Measurements from ENCODE around the gene EPHB2.

EPHB2 gene

GRCh38 chr1:22782406-22782805, 71.8 kb downstream of the EPHB2 start:
- no peak for DNase-seq

GRCh38 chr1:22784317-22784716, 73.7 kb downstream of the EPHB2 start:
- DNase-seq: no peak

- DNase-seq: no peak
These were observed 74.1 kb downstream of the EPHB2 start for GRCh38 chr1:22784737-22785136.

DNA sequence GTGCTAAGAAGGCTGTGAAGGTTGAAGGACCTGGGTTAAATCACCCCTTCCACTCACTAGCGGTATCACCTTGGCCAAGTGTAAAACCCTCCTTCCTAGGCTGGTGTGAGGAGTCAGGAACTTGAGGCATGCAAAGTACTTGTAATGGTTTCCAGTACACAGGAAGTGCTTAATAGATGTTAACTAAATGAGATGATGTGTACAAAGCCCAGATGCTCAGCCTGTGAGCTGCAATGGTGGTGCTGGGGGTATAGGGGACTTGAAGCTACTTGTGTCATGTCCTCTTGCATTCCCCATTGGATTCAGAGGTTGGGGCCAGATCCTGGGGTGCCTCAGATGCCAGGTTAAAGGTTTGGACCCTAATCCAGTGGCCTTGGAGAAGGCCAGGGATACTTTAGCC, 75.5 kb downstream of the EPHB2 start:
- no peak for DNase-seq

DNA sequence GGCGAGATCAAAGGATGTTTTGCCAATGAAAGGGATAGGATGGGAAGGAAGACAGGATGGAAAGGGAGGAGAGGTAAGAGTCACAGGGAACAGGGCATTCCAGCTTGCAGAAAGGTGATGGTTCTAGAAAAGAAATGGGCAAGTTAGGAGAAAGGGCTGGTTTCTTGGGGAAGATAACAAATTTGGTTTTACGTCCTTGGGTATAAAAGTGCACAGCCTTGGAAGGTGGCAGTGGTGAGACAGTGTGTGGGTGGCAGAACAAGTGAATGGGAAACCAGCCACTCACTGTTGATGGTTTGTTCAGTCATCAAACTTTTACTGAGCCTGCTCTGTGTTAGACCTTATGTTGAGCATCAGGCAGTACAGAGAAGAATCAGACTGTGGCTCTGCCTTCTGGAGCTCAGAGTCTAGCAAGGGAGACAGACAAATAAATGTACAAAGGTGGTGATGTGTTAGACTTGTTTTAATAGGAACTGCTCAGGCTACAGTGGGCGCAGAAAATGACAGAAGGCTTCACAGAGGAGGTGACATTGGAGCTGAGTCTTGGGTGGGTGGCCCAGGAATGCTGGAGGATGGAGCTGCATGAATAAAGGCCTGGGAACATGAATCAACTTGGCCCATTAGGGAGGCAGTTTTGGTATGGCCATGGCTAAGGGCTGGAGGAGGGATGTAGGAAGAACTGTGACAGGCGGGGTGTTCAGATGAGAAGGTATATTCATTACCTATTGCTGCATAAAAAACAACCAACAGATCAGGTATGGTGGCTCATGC, 76.3 kb downstream of the EPHB2 start:
- no peak for DNase-seq

GRCh38 chr1:22787636-22788035, 77.0 kb downstream of the EPHB2 start:
- no peak for DNase-seq

- no peak for DNase-seq
These were observed 77.6 kb downstream of the EPHB2 start for GRCh38 chr1:22788254-22788661.

DNA sequence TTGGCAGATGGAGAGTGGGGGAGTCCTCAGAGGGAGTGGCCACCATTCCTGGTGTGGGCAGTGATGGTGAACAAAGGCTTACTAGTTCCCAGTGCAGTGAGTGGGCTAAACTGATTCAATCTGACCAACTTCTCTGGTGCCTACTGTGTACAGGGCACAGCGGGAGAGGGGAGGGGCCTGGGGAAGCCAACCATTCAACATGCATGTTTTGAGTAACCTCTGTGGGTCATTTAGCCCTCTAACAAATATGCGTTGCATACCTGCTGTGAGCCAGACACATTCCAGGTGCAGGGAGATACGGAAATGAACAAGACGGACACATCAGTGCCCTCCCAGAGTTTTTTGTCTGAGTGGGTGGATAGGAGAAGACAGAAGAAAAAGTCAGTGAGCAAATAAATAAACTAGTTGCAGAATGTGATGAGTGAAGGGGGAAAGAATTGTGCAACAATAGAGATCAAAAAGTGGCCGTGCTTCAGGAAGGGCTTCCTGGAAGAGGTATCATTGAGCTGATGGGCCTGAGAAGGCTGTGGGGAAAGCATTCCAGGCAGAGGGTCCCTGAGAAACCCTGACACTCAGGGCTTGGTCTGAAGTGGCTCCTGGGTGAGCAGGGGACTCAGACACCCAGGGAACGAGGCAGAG, 78.8 kb downstream of the EPHB2 start:
- no peak for DNase-seq

DNA sequence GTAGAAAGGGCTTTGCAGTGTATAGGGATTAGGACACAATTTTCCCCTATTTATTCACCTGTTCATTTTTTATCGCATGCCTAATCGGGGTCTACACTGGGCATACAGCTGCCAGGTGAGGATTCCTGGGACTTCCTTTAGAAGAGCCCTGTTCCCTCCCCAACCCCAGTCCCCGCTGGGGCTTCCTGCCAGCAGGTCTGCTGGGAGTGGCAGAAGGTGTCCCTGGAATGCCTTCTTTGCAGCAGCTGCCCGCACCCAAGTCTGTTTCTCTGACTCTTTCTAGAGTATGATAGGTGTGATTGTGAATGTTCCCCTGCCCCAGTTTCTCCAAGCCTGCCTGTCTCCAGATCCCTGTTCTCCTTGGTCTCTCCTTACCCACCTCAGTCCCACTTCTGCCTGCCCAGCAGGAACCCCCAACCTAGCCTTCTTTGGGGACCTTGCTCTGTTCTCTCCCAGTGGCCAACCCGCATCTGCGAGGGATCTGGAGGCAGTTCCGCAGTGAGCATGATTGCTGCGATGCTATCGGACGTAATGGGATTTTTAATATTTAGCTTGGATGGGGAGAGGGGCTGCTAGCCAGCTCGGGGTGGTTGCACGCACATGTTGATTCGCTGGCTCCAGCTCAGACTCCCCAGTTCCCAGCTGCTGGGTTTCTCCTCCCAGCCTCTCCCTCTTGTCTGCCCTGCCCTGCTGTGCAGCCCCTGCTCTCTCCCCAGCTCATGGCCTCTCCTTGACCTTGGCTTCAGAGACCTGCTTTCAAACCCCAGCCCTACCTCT, 79.8 kb downstream of the EPHB2 start:
- no peak for DNase-seq

DNA sequence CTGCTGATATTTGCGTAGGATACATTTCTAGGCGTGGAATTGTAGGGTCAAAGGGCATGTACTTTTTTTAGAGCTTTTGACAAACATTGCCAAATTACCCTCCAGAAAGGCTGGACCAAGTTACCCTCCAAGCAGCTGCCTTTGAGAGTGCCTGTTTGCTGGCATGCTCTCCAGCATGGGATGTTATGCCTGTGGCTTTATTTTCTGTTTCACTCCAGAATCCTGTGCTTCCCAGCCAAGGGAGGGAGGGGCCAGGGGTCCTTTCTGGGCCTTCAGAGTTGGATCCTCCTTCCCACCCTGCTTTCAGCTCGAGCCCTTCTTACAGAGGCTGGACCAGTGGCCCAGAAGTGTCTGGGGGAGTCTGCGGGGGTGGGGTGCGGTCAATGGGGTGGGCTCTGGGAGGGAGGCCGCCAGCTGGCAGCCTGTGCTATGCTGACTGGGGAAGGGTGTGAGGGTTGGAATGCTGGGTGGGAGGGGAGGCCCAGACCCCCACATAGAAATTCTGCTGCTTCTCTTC, 81.2 kb downstream of the EPHB2 start:
- DNase-seq: no peak

DNA sequence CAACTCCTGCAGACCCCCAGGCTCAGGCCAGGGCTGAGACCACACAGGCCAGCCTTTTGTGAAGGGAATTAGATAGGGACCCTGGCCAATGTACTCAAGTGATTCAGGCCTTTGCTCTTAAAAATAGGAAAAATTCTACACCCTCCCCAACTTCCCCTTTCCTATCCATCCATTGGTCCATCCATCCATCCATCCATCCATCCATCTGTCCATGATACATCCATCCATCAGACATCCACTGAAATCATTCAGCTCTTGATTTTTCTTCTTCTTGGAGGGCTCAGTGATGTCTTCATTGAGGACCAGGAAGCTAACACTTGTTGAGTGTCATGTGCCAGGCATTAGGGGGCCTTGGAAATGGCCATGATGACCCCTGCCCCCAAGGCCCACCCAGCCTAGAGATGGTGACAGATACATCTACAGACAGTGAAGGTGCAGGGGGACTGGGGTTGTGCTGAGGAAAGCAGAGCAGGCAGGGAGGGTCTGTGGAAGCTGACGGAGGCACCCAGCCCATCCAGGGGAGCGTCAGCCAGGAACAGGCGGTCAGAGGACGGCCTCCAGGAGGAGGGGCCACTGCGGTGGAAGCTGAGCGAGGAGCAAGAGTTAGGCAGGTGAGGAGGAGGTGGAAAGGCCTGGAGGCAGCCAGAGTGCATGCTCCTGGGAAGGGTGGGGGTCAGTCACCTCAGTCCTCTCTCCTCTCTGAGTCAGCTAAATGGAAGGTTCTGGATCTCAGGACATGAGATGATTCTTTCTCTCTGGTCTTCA, 81.9 kb downstream of the EPHB2 start:
- no peak for DNase-seq

- DNase-seq: no peak
These were observed 83.0 kb downstream of the EPHB2 start for GRCh38 chr1:22793647-22794046.

DNA sequence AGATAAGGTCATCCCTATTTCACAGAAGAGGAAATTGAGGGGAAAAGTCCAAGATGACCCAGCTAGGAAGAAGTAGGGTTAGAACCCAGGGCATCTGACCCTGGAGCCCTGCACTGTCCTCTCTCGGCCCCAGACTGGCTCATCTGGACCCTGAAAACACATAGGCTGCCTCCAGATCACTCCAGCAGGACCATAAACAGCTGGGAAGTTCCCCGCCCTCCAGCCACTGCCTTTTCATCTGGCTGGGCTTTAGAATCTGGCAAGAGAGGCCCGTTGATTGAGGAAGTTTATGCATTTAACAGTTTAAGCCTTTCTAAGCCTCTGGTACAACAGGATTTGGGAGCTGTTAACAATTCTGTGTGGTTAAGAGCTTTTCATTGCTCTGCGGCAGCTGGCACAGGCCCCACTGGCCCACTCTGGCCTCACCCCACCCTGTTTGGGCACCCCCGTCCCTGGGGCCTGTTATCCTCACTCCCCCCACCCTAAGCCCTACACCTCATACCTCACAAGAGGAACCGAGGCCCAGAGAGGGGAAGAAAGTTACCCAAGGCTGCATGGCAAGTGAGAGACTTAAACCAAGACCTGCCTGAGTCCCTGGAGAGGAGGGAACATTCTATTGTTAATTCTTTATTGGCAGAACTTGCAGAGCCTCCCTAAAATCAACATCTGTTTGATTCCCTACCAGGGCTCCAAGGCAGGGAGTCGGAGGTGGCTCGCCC, 84.2 kb downstream of the EPHB2 start:
- DNase-seq: no peak

DNA sequence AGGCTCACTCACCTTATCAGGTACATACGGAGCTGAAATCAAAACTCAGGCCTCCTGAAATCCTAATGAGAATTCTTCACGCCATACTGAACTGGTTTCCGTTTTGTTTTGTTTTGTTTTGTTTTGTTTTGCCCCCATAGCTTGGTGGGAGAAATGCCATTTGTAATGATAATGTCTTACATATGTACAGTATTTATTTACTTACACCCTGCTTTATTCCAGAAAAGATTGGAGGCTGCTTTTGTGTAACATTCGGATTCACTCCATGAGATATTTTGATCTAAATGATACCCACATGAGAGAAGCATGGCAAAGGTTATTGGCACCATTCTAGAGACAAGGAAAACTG, 84.7 kb downstream of the EPHB2 start:
- no peak for DNase-seq

- DNase-seq: no peak
These were observed 86.0 kb downstream of the EPHB2 start for GRCh38 chr1:22796642-22797041.

DNA sequence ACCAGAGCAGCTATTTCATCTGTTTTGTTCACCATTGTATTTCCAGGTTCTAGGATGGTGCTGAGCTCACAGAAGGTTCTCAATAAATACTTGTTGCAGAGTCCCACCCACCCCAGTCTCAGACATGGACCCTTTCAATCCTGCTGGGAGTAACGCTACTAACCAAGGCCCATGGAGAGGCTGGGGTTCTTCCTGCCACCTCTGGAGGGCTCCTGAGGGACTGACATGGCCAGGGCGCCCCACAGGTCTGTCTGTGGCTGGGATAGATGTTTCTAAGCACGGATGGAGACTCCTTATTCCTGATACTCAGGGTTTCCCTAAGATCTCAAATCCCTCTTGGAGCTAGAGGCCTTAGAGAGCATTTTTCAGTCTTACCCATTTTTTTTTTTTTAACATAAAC, 87.4 kb downstream of the EPHB2 start:
- no peak for DNase-seq

- no peak for DNase-seq
These were observed 89.3 kb downstream of the EPHB2 start for GRCh38 chr1:22799971-22800370.

DNA sequence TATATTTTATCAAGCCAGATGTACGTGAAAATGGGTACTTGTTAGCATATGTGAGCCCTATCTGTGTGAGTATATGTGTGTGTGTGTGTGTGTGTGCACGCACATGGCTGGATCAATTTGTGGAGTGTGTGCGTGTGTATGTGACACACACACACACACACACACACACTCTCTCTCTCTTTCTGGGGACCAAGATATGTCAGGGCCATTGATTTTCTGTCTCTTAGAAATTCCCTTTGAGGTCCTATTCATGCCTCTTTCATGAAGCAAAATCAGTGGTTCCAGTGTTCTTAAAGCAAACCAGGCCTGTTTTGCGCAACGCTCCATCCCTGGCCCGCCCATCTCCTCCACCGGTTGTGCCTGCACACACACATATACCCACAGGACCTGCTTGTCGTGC, 90.0 kb downstream of the EPHB2 start:
- DNase-seq: no peak

GRCh38 chr1:22801347-22801746, 90.7 kb downstream of the EPHB2 start:
- DNase-seq: no peak

DNA sequence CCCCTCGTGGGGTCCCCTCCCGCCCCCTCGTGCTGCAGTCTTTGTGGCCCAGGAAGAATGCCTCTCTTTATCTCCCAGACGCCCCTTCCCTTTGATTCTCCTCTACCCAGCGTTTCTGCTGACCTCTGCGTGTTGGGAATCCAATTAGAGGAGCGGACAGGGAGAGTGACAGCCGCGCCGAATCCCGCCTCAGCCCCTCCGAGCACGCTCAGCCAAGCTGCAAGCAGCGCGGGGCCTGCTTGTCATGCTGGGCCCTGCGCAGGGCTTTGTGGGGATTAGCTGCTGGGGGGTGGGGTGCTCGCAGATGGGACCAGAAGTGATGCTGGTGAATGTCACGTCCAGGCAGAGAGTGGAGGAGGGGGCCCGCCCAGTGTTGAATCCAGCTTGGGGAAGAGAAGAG, 91.1 kb downstream of the EPHB2 start:
- DNase-seq: no peak

DNA sequence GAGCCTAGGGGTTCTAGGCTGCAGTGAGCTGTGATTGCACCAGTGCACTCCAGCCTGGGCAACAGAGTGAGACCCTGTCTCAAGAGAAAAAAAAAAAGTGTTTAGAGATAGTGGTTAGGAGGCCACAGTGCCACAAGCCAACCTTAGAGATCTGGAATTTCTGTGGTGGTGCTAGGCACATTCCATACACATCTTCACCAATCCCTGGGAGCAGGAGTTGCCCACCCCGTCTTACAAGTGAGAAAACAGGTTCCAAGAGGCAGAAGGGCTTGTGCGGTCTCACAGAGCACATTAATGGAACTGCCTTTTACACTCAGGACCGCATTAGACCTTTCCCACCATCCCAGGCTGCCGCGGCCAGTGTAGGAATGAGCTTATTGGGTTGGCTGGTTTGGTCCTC, 93.2 kb downstream of the EPHB2 start:
- DNase-seq: no peak

DNA sequence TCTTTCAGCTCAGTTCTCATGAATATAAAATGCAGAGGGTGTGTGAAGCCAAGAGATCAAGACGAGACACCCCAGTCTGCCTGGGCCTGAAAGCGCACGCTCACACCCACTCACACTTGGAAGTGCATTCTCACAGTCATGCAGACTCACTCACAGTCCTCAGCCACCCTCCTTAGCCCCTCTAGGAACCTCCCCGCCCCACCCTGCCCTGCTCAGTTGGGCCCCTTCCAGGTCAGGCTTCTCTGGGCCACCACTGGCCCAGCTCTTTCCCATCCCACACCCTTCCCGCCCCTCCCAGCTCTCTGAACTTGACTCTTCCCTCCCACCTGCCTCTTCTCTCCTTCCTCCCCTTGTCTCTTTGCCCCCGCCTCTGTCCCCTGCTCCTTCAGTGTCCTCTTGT, 93.8 kb downstream of the EPHB2 start:
- no peak for DNase-seq
